ENCODE results near the gene GPR3. TPM values are rescaled to one million over a fixed set of nuclear protein-coding genes. Genes with fewer than 3 reads are reported as not detected.

GPR3 gene
- total and polyA plus RNA-seq, 2 of the 13 experiments (the other 11 are each of a cell fraction or from before 2014, with no cell fraction given) = 1.00 to 2.6 TPM

DNA sequence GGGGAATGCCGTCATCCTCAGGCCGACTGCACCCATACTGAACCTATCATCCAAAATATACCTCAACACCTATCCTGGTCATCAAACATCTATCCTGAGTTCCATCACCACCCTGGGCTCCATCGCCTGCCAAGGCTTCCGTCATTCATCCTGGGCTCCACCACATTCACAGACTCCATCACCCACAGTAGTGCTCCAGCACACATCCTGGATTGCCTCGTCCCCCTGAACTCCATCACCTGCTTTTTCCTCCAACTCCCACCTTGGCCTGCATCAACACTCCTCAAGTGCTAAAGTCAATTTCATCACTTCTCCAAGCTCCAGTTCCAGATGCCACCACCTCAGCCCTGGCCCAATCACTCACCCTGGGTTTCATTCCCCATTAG is 33.5 kb upstream of the GPR3 start:
- Histone ChIP-seq H4K20me1 (ENCODE audit: insufficient read depth, low read length) (no peaks in the 10 kb centered on the region), H3K79me2 (ENCODE audit: insufficient read depth, low read length) (no peaks in the 10 kb centered on the region), H3K9ac (ENCODE audit: insufficient read depth, low read depth, low read length) (no peak overlapping the region), H3K27ac (ENCODE audit: extremely low read length, insufficient read depth, low read length) (no peak overlapping the region), H2AFZ (ENCODE audit: low read length) (no peak overlapping the region), H3K4me1 (ENCODE audit: insufficient read depth, low read length) (peaks cover 8% of the 10 kb centered on the region; the same call in 1 of the 2 replicates), H3K9me3 (ENCODE audit: low read length) (no peaks in the 10 kb centered on the region), H3K4me2 (ENCODE audit: low read depth, low read length) (no peak overlapping the region), H3K27me3 (ENCODE audit: control insufficient read depth in 1 of 2, insufficient read depth in 2 of 2, low read length in 2 of 2) (no peaks in the 10 kb centered on the region), H3K4me3 (replicated peaks in 1 of 3; ENCODE audit: insufficient read depth in 1 of 3, low read depth in 2 of 3, low read length in 3 of 3) (no peak overlapping the region), H3K36me3 (replicated peaks in 1 of 2; ENCODE audit: control insufficient read depth in 1 of 2, insufficient read depth in 2 of 2, low read length in 2 of 2) (0 out of 5 replicates have a peak, but pooled peaks cover 0 to 2% of the 10 kb centered on the region in 2 experiments)
- POLR2A ChIA-PET = no interaction called here
- WGBS (ENCODE audit: low lambda C conversion rate) = 91% methylated on average over 5 of the region's 5 CpGs
- DNase-seq (ENCODE audit: low spot score) (no peak), ATAC-seq (no peak), FAIRE-seq (no peak)
- intact Hi-C loops (cut with micrococcal nuclease; ENCODE audit: unreplicated experiment) (no loop called here), in situ Hi-C loops (cut with HindIII; ENCODE audit: extremely low pct_ligation_motif_present, low pct_unique_long_range_greater_than_20kb) (loop anchor here (5.0 kb wide), 1 partner anchor 33 kb away; the partner anchor contains the start of gene GPR3)
- CTCF ChIA-PET (ENCODE audit: low intra/inter-chr PET ratio, low total read pairs) = no interaction called here
- TF ChIP-seq ZC3H4 (CRISPR knock-in tag; IDR thresholded peaks at IDR 0.05; ENCODE audit: borderline replicate concordance) (no peak), HIVEP1 (CRISPR knock-in tag; IDR thresholded peaks at IDR 0.05) (no peak), CHCHD3 (CRISPR knock-in tag; IDR thresholded peaks at IDR 0.05) (no peak), ZNF546 (CRISPR knock-in tag; conservative IDR thresholded peaks at IDR 0.05) (no peak), TBX3 (IDR thresholded peaks at IDR 0.05; ENCODE audit: borderline replicate concordance) (no peak), SALL2 (CRISPR knock-in tag; IDR thresholded peaks at IDR 0.05) (no peak)
- TF ChIP-seq, protein P1, sequence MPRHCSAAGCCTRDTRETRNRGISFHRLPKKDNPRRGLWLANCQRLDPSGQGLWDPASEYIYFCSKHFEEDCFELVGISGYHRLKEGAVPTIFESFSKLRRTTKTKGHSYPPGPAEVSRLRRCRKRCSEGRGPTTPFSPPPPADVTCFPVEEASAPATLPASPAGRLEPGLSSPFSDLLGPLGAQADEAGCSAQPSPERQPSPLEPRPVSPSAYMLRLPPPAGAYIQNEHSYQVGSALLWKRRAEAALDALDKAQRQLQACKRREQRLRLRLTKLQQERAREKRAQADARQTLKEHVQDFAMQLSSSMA (CRISPR knock-in tag; IDR thresholded peaks at IDR 0.05) = no peak
- BruUV-seq (replicated peaks) = no TSS peak

GRCh38 chr1:27359822-27360158 is 32.6 kb upstream of the GPR3 start:
- in situ Hi-C loops (cut with HindIII; ENCODE audit: extremely low pct_ligation_motif_present, low pct_unique_long_range_greater_than_20kb) = loop anchor here (5.0 kb wide), 1 partner anchor 33 kb away; the partner anchor contains the start of gene GPR3

More at GRCh38 chr1:27359822-27360158, 32.6 kb upstream of the GPR3 start:
- Histone ChIP-seq H3K9me3 (ENCODE audit: low read length) (no peaks in the 10 kb centered on the region), H3K9ac (ENCODE audit: insufficient read depth, low read depth, low read length) (no peak overlapping the region), H3K4me1 (ENCODE audit: insufficient read depth, low read length) (peaks cover 16% of the 10 kb centered on the region), H3K36me3 (replicated peaks in 1 of 2; ENCODE audit: control insufficient read depth in 1 of 2, insufficient read depth in 2 of 2, low read length in 2 of 2) (0 out of 5 replicates have a peak, but pooled peaks cover 0 to 2% of the 10 kb centered on the region in 2 experiments), H2AFZ (ENCODE audit: low read length) (no peak overlapping the region), H3K27ac (ENCODE audit: extremely low read length, insufficient read depth, low read length) (no peak overlapping the region), H3K79me2 (ENCODE audit: insufficient read depth, low read length) (no peaks in the 10 kb centered on the region), H3K4me2 (ENCODE audit: low read depth, low read length) (no peak overlapping the region), H3K27me3 (ENCODE audit: control insufficient read depth in 1 of 2, insufficient read depth in 2 of 2, low read length in 2 of 2) (no peaks in the 10 kb centered on the region), H4K20me1 (ENCODE audit: insufficient read depth, low read length) (no peaks in the 10 kb centered on the region), H3K4me3 (replicated peaks in 1 of 3; ENCODE audit: insufficient read depth in 1 of 3, low read depth in 2 of 3, low read length in 3 of 3) (no peak overlapping the region)
- WGBS (ENCODE audit: low lambda C conversion rate) = 94% methylated on average over 8 of the region's 9 CpGs
- BruUV-seq (replicated peaks) = no TSS peak
- ATAC-seq (no peak), DNase-seq (ENCODE audit: low spot score) (no peak), FAIRE-seq (no peak)
- TF ChIP-seq SNAI1 (CRISPR knock-in tag; IDR thresholded peaks at IDR 0.05; ENCODE audit: borderline replicate concordance) (no peak), KDM3A (CRISPR knock-in tag; IDR thresholded peaks at IDR 0.05; ENCODE audit: low read depth) (no peak), NFE2L2 (IDR thresholded peaks at IDR 0.05; ENCODE audit: low read length) (no peak)
- intact Hi-C loops (cut with micrococcal nuclease; ENCODE audit: unreplicated experiment) = no loop called here
- POLR2A ChIA-PET = no interaction called here
- CTCF ChIA-PET (ENCODE audit: low intra/inter-chr PET ratio, low total read pairs) = no interaction called here
